Measurements from ENCODE around the gene KIR2DL4.
A peak's percentile ranks its signal among the peaks of the same experiment; 100 is the strongest.
"Not testable (repeated sequence)": the region's sequence is repeated elsewhere in the genome, so short reads cannot be mapped to it uniquely, and the experiment has no call there.

KIR2DL4 gene

DNA sequence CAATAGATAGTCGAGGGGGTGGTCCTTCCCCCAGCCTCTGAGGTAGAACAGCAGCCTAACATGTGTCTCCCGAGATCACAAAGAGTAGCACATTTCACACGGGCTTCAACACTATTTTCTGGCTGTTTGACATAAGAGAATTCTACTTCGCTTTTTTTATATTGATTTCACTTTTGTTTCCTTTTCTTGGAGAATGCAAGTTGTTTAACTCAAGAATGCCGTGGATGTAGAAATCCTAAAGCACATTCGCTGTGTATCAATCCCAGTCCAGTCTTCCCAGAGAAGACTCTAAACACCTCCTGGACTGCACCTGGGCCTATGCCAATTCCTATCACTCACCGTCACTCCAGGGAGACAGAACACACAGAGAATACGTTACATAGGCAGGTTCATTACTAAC lies 24.7 kb downstream of the KIR2DL4 start:
- not testable (repeated sequence) for H3K4me3 Mint-ChIP-seq; DNase-seq; H3K36me3 Mint-ChIP-seq (ENCODE audit: low read depth); H3K27ac Mint-ChIP-seq; H3K4me1 Mint-ChIP-seq (ENCODE audit: low read depth); H3K9me3 Mint-ChIP-seq
- H3K27me3 Mint-ChIP-seq, result peaks cover 20% of the 10 kb centered on the region

DNA sequence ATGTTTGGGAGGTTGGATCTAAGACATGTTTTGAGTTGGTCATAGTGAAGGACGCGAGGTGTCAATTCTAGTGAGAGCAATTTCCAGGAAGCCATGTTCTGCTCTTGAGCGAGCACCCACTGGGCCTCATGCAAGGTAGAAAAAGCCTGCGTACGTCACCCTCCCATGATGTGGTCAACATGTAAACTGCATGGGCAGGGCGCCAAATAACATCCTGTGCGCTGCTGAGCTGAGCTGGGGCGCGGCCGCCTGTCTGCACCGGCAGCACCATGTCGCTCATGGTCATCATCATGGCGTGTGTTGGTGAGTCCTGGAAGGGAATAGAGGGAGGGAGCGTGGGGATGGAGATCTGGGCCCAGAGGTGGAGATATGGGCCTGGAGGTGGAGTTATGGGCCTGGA lies 29.1 kb downstream of the KIR2DL4 start, which contains the start of gene KIR2DS4:
KIR2DS4 (plus strand) TSS at position 181 of the 400 bp plus-strand sequence.
- H3K4me1 Mint-ChIP-seq (ENCODE audit: low read depth); H3K4me3 Mint-ChIP-seq; H3K36me3 Mint-ChIP-seq (ENCODE audit: low read depth); H3K27ac Mint-ChIP-seq; DNase-seq; H3K9me3 Mint-ChIP-seq; H3K27me3 Mint-ChIP-seq: not testable (repeated sequence)

DNA sequence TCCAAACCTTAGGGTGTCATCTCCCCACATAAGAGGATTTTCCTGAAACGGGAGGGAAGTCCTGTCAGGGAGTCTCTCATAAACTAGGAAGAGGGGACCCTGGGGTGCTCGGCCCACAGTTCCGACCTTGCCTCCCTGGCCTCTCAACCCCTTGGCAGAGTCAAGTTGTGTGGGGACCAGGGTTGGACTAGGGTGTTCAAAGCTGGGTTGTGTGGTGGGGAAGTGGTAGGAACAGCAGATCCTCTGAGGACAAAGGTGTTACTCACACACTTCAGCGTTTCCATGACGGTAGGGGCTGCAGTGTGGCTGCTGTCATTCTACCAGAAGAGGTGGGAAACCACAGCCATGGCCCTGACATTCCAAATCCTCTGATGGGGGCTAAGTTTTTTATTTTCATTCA lies 31.7 kb downstream of the KIR2DL4 start:
- not testable (repeated sequence) for H3K27ac Mint-ChIP-seq; H3K4me1 Mint-ChIP-seq (ENCODE audit: low read depth); H3K9me3 Mint-ChIP-seq; H3K36me3 Mint-ChIP-seq (ENCODE audit: low read depth); H3K4me3 Mint-ChIP-seq; H3K27me3 Mint-ChIP-seq; DNase-seq

DNA sequence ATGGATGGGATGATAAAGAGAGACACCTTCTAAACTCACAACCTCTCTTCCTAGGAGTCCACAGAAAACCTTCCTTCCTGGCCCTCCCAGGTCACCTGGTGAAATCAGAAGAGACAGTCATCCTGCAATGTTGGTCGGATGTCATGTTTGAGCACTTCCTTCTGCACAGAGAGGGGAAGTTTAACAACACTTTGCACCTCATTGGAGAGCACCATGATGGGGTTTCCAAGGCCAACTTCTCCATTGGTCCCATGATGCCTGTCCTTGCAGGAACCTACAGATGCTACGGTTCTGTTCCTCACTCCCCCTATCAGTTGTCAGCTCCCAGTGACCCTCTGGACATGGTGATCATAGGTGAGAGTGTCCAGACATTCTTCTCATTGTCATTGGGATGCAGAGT lies 34.1 kb downstream of the KIR2DL4 start:
- not testable (repeated sequence) for H3K36me3 Mint-ChIP-seq (ENCODE audit: low read depth); H3K4me1 Mint-ChIP-seq (ENCODE audit: low read depth); H3K9me3 Mint-ChIP-seq; H3K27me3 Mint-ChIP-seq; H3K4me3 Mint-ChIP-seq; DNase-seq; H3K27ac Mint-ChIP-seq

DNA sequence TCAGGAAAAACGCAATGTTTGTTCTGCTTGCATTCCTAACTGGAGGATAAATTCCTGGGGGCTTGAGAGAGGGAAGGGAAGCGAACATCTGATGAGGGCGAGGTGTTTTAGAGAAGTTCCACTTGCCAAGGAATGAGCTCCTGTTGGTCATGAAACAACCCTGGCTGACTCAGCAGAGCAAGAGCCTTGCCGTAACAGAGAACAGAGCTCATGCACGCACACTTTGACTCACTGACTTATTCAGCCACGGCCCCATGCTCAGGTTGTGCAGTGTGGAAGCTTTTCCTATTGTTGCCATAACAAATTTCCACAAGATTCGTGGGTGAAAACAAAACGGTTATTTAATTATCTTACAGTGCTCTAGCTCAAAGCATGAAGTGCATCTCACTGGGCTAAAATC lies 39.8 kb downstream of the KIR2DL4 start:
- H3K9me3 Mint-ChIP-seq, result peaks cover 12% of the 10 kb centered on the region
- not testable (repeated sequence) for H3K36me3 Mint-ChIP-seq (ENCODE audit: low read depth); H3K27ac Mint-ChIP-seq; H3K27me3 Mint-ChIP-seq; DNase-seq; H3K4me3 Mint-ChIP-seq; H3K4me1 Mint-ChIP-seq (ENCODE audit: low read depth)

DNA sequence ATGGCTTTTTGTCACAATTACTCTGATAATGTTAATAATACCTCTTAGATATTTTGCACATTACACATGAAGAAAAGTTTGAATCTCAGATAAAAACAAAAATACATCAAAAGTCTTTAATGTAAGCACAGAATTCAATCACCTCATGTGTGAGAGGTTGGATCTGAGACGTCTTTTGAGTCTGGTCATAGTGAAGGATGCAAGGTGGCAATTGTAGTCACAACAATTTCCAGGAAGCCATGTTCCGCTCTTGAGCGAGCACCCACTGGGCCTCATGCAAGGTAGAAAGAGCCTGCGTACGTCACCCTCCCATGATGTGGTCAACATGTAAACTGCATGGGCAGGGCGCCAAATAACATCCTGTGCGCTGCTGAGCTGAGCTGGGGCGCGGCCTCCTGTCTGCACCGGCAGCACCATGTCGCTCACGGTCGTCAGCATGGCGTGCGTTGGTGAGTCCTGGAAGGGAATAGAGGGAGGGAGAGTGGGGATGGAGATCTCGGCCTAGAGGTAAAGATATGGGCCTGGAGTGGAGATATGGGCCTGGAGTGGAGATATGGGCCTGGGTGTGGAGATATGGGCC lies 46.7 kb downstream of the KIR2DL4 start, which contains the start of gene KIR3DL2:
KIR3DL2 (plus strand) TSS at position 383 of the 580 bp plus-strand sequence; CDS start at position 416, 33 bp downstream.
- Mint-ChIP-seq H3K4me3 (peak within 1 kb of the TSS; percentile 44), H3K27me3 (peaks cover 15% of the 10 kb centered on the region), H3K9me3 (peaks cover 12% of the 10 kb centered on the region)
- H3K27ac Mint-ChIP-seq; H3K4me1 Mint-ChIP-seq (ENCODE audit: low read depth); H3K36me3 Mint-ChIP-seq (ENCODE audit: low read depth); DNase-seq: not testable (repeated sequence)

DNA sequence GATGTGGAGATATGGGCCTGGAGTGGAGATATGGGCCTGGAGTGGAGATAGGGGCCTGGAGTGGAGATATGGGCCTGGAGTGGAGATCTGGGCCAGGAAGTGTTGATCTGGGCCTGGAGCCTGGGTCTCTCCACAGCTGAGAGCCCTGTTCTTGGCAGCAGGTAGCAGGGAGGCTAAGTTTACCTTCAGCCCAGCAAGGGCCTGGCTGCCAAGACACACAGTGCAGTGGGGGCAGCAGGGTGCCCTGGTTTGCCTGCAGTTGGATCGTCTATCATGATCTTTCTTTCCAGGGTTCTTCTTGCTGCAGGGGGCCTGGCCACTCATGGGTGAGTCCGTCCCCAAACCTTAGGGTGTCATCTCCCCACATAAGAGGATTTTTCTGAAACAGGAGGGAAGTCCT lies 47.5 kb downstream of the KIR2DL4 start:
- Mint-ChIP-seq H3K36me3 (ENCODE audit: low read depth) (no peaks in the 10 kb centered on the region), H3K4me1 (ENCODE audit: low read depth) (no peaks in the 10 kb centered on the region), H3K4me3 (no peak overlapping the region), H3K27ac (no peak overlapping the region), H3K9me3 (peaks cover 7% of the 10 kb centered on the region), H3K27me3 (peaks cover 18% of the 10 kb centered on the region)
- DNase-seq, result no peak

DNA sequence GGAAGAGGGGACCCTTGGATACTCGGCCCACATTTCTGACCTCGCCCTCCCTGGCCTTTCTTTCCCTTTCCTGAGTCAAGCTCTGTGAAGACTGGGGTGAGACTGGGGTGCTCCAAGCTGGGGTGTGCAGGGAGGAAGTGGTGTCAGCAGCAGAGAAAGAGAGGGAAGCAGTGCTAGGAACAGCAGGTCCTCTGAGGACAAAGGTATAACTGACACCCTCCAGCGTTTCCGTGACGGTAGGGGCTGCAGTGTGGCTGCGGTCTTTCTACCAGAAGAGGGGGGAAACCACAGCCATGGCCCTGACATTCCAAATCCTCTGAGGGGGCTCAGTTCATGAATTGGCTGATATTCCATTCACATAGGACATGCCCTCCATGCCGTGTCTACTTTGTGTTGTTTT lies 47.9 kb downstream of the KIR2DL4 start:
- H3K9me3 Mint-ChIP-seq, result peaks cover 6% of the 10 kb centered on the region
- H3K4me3 Mint-ChIP-seq, result no peak overlapping the region

DNA sequence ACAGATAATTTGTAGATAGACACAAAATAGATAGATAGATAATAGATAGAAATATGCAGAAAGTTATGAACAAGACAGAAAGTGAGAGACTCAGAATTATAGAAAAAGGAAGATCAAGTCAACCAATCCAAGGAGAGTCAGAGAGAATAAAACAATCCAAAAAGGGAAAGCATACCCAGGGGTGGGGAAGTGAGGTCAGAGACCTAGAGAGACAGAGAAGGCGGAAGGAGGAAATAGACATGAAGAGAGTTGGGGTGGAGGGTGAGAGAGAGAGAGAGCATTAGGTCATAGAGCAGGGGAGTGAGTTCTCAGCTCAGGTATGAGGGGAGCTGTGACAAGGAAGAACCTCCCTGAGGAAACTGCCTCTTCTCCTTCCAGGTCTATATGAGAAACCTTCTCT lies 51.8 kb downstream of the KIR2DL4 start:
- H3K27me3 Mint-ChIP-seq, result peaks cover 26% of the 10 kb centered on the region
- not testable (repeated sequence) for H3K9me3 Mint-ChIP-seq; DNase-seq; H3K4me3 Mint-ChIP-seq; H3K4me1 Mint-ChIP-seq (ENCODE audit: low read depth); H3K27ac Mint-ChIP-seq; H3K36me3 Mint-ChIP-seq (ENCODE audit: low read depth)

More for the DNA sequence above, 47.9 kb downstream of the KIR2DL4 start:
- Mint-ChIP-seq H3K4me1 (ENCODE audit: low read depth) (no peaks in the 10 kb centered on the region), H3K36me3 (ENCODE audit: low read depth) (no peaks in the 10 kb centered on the region), H3K27me3 (peaks cover 18% of the 10 kb centered on the region), H3K27ac (no peak overlapping the region)
- DNase-seq, result no peak

DNA sequence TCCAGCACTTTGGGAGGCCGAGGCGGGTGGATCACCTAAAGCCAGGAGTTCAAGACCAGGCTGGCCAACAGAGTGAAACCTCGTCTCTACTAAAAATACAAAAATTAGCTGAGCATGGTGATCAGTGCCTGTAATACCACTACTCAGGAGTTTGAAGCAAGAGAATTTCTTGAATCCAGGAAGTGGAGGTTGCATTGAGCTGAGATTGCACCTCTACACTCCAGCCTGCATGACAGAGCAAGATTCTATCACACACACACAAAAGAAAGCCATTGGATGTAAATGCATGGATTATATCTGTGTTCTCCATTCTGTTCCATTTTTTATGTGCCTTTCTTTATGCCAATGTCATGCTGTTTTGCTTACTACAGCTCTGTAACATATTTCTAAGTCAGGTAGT lies 55.1 kb downstream of the KIR2DL4 start:
- H3K4me3 Mint-ChIP-seq; H3K27ac Mint-ChIP-seq; DNase-seq; H3K9me3 Mint-ChIP-seq; H3K4me1 Mint-ChIP-seq (ENCODE audit: low read depth); H3K36me3 Mint-ChIP-seq (ENCODE audit: low read depth): not testable (repeated sequence)
- H3K27me3 Mint-ChIP-seq, result peaks cover 22% of the 10 kb centered on the region

DNA sequence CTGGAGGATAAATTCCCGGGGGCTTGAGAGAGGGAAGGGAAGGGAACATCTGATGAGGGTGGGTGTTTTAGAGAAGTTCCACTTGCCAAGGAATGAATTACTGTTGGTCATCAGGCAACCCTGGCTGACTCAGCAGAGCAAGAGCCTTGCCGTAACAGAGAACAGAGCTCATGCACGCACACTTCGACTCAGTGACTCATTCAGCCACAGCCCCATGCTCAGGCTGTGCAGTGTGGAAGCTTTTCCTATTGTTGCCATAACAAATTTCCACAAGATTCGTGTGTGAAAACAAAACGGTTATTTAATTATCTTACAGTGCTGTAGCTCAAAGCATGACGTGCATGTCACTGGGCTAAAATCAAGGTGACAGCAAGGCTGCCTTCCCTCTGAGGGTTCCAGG lies 56.0 kb downstream of the KIR2DL4 start:
- not testable (repeated sequence) for H3K9me3 Mint-ChIP-seq; H3K4me1 Mint-ChIP-seq (ENCODE audit: low read depth); H3K4me3 Mint-ChIP-seq; H3K27ac Mint-ChIP-seq; DNase-seq; H3K36me3 Mint-ChIP-seq (ENCODE audit: low read depth)
- peaks cover 22% of the 10 kb centered on the region for H3K27me3 Mint-ChIP-seq

DNA sequence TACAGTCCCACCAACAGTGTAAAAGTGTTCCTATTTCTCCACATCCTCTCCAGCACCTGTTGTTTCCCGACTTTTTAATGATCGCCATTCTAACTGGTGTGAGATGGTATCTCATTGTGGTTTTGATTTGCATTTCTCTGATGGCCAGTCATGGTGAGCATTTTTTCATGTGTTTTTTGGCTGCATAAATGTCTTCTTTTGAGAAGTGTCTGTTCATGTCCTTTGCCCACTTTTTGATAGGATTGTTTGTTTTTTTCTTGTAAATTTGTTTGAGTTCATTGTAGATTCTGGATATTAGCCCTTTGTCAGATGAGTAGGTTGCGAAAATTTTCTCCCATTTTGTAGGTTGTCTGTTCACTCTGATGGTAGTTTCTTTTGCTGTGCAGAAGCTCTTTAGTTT lies 60.0 kb downstream of the KIR2DL4 start:
- not testable (repeated sequence) for H3K4me1 Mint-ChIP-seq (ENCODE audit: low read depth); H3K4me3 Mint-ChIP-seq; H3K9me3 Mint-ChIP-seq; H3K36me3 Mint-ChIP-seq (ENCODE audit: low read depth); DNase-seq; H3K27ac Mint-ChIP-seq
- peaks cover 32% of the 10 kb centered on the region for H3K27me3 Mint-ChIP-seq

Data from activated T-cell treated with anti-CD3 and anti-CD28 coated beads, Interleukin-2, amount 50 U/mL, for 24 hours (primary cell).